NB4 (cell line): ENCODE results near the gene TBC1D23.

Experiments used
- CTCF ChIP-seq: IDR thresholded peaks from one replicate; pipeline ENCODE4 v1.5.1; 2012; ENCODE audit warnings: low read depth, low read length
- POLR2A ChIP-seq: IDR thresholded peaks from 2 replicates; pipeline ENCODE4 v1.6.1; 2011; ENCODE audit warnings: mild to moderate bottlenecking; ENCODE audit not compliant: insufficient read length; ENCODE audit errors: extremely low read depth

DNA sequence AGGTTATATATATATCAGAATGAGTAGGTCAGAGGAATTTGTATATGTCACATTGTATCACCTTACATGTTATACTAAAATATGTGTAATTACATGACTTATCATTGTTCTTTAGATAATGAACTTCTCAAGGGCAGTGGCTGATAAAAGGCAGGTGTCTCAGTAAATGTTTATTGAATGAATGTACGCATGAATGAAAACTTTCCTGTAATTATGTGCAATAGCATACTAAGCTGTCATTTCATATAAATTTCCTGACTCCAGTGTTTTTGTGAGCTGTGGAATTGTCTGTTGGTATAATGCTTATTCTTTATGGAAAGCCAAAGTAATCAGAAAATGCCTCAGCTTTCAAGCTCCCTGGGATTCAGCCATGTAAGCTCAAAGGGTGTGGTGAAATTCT is 4.2 kb downstream of the TBC1D23 start:
- TF ChIP-seq CTCF: no peak
- no peak for TF ChIP-seq POLR2A
